HG03378 (cell line): ENCODE results near the gene PAX6.
"Not testable (repeated sequence)": the region's sequence is repeated elsewhere in the genome, so short reads cannot be mapped to it uniquely, and the experiment has no call there.

Source experiments
- ATAC-seq: cut with Tn5 transposase; IDR thresholded peaks from one replicate; pipeline ENCODE4 v1.9.1; 2021; ENCODE audit warnings: mild to moderate bottlenecking, moderate library complexity; ENCODE audit not compliant: unreplicated experiment

Gene PAX6

GRCh38 chr11:31770011-31770700, 41.0 kb downstream of the PAX6 start:
- no peak for ATAC-seq

- ATAC-seq = no peak
Measured at GRCh38 chr11:31768749-31769640, 42.1 kb downstream of the PAX6 start.

- ATAC-seq = no peak
Measured at GRCh38 chr11:31767685-31768084, 43.4 kb downstream of the PAX6 start.

GRCh38 chr11:31767066-31767465, 44.1 kb downstream of the PAX6 start:
- no peak for ATAC-seq

- no peak for ATAC-seq
Measured at GRCh38 chr11:31764766-31765165, 46.4 kb downstream of the PAX6 start.

- no peak for ATAC-seq
Measured at GRCh38 chr11:31764261-31764660, 46.9 kb downstream of the PAX6 start.

GRCh38 chr11:31763296-31763695, 47.8 kb downstream of the PAX6 start:
- no peak for ATAC-seq

GRCh38 chr11:31761636-31762035, 49.5 kb downstream of the PAX6 start:
- no peak for ATAC-seq

- no peak for ATAC-seq
Measured at GRCh38 chr11:31757260-31757835, 53.8 kb downstream of the PAX6 start.

- ATAC-seq = no peak
Measured at GRCh38 chr11:31747581-31747980, 63.5 kb downstream of the PAX6 start.

- not testable (repeated sequence) for ATAC-seq
Measured at GRCh38 chr11:31740731-31741368, 70.3 kb downstream of the PAX6 start.

- ATAC-seq = no peak
Measured at GRCh38 chr11:31740131-31740530, 71.0 kb downstream of the PAX6 start.
